Memory B cell (primary cell): ENCODE results near the gene CYP24A1.

Source experiments
- ATAC-seq: fragments of 150-1000 bp; cut with Tn5 transposase; 2 replicates; pipeline ENCODE4 v1.10.0; 2021; ENCODE audit warnings: low read depth, mild to moderate bottlenecking, moderate library complexity
- DNase-seq, 2 donors: peaks; one replicate each; pipeline ENCODE4 v3.0.0; 2022; ENCODE audit warnings: low spot score in 2 of 2
- H3K27ac Mint-ChIP-seq: one replicate; pipeline ENCODE4 v1.8.0; 2022; ENCODE audit warnings: mild to moderate bottlenecking, moderate library complexity, mixed read lengths
- H3K27me3 Mint-ChIP-seq: one replicate; pipeline ENCODE4 v1.8.0; 2022; ENCODE audit warnings: mixed read lengths
- H3K36me3 Mint-ChIP-seq: one replicate; pipeline ENCODE4 v1.8.0; 2022; ENCODE audit warnings: mild to moderate bottlenecking, mixed read lengths
- H3K4me1 Mint-ChIP-seq: one replicate; pipeline ENCODE4 v1.8.0; 2022; ENCODE audit warnings: mixed read lengths
- H3K4me3 Mint-ChIP-seq: one replicate; pipeline ENCODE4 v1.8.0; 2022; ENCODE audit warnings: mild to moderate bottlenecking, moderate library complexity, mixed read lengths
- H3K9me3 Mint-ChIP-seq: one replicate; pipeline ENCODE4 v1.8.0; 2022; ENCODE audit warnings: mixed read lengths

Gene CYP24A1

GRCh38 chr20:54195483-54196472 is 22.0 kb upstream of the CYP24A1 start:
- Mint-ChIP-seq H3K4me1 (peaks cover 12% of the 10 kb centered on the region), H3K9me3 (no peaks in the 10 kb centered on the region), H3K4me3 (peak overlapping the region; percentile 50), H3K27me3 (peaks cover 1% of the 10 kb centered on the region), H3K27ac (peak overlapping the region; percentile 11), H3K36me3 (no peaks in the 10 kb centered on the region)
- DNase-seq (no peak), ATAC-seq (peak; percentile 60)

- H3K27me3 Mint-ChIP-seq: peaks cover 1% of the 10 kb centered on the region
- H3K27ac Mint-ChIP-seq: no peak overlapping the region
- H3K4me3 Mint-ChIP-seq: no peak overlapping the region
- H3K4me1 Mint-ChIP-seq: peaks cover 12% of the 10 kb centered on the region
- ATAC-seq (peak; percentile 62), DNase-seq (no peak)
- H3K9me3 Mint-ChIP-seq: no peaks in the 10 kb centered on the region
- H3K36me3 Mint-ChIP-seq: no peaks in the 10 kb centered on the region
Measured at GRCh38 chr20:54194724-54195438, 21.1 kb upstream of the CYP24A1 start.

GRCh38 chr20:54193817-54194216 is 20.0 kb upstream of the CYP24A1 start:
- Mint-ChIP-seq H3K27ac (no peak overlapping the region), H3K27me3 (peaks cover 1% of the 10 kb centered on the region), H3K4me3 (no peak overlapping the region), H3K36me3 (no peaks in the 10 kb centered on the region), H3K9me3 (no peaks in the 10 kb centered on the region), H3K4me1 (peaks cover 10% of the 10 kb centered on the region)
- DNase-seq: no peak
- ATAC-seq: no peak

DNA sequence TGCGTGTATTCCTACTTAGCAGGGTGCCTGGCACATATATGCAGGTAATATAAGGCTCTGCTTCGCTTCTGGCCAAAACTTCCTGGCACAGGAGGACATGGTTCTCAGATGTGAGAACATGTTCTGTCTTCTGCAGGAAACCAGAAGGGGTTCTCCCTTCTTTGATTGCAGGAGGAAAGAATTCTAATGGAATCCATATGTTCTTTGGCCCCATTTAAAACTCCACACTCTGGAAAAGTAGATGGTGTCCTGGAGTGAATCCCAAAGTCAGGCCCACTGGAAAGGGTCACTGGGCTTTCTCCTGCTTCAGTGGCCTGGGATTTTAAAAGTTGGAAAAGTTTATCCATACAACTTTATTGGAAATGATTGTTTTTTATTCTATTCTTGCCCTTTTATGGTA is 16.4 kb upstream of the CYP24A1 start:
- Mint-ChIP-seq H3K36me3 (no peaks in the 10 kb centered on the region), H3K4me3 (no peak overlapping the region), H3K9me3 (no peaks in the 10 kb centered on the region), H3K27ac (no peak overlapping the region), H3K4me1 (no peaks in the 10 kb centered on the region), H3K27me3 (peaks cover 3% of the 10 kb centered on the region)
- DNase-seq: no peak
- ATAC-seq: no peak

DNA sequence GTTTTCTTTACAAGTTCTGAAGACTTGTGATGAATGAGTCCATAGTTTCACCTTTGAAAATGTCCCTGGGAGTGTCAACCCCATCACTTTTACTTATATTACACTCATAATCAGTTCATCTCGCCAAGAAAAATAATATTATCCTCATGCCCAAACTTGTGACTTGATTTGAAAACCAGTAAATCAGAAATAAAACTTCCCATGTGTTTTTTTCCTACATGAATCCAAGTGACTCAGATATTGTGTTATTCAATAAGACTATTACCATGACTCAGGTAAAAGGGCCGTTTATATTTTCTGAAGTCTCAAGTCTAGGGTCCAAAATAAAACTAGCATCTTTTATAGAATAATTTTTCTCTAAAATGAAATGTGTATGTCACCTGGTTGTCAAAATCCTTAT is 15.8 kb upstream of the CYP24A1 start:
- Mint-ChIP-seq H3K27me3 (peaks cover 7% of the 10 kb centered on the region), H3K36me3 (no peaks in the 10 kb centered on the region), H3K4me3 (no peak overlapping the region), H3K4me1 (no peaks in the 10 kb centered on the region), H3K9me3 (no peaks in the 10 kb centered on the region), H3K27ac (no peak overlapping the region)
- DNase-seq (no peak), ATAC-seq (no peak)

DNA sequence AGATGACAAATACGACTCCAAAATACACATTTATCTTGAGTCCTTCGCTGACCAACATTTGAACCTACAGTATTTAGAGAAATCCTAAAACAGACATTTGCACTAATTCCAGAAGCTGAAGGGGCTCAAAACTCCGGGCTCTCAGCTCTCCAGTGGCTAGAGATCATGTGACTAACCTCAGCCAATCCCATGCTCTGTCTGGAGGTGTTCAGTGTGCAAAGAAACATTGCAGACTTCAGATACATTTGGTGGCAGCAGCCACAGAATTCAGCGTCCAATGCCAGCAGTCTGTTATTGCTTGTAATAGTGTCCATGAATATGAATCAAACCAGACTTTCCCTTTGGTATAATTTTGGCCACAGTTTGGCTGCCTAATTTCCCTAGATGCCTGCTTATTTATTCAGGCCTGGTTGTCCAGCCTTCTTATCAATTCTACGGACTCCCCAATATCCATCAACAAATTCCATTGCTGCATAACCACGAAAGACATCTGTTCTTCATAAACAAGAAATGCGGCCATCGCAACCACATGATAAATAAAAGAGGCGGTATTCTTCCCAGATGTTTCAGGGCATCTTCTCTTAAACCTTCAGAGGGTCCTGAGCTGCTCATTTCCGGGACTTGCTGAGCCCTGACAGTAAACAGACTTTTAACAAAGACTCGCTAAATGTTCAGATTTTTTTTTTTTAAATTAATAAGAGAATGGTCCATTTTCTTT is 14.5 kb upstream of the CYP24A1 start:
- H3K36me3 Mint-ChIP-seq: no peaks in the 10 kb centered on the region
- no peak overlapping the region for H3K4me3 Mint-ChIP-seq
- DNase-seq (no peak), ATAC-seq (no peak)
- peaks cover 7% of the 10 kb centered on the region for H3K27me3 Mint-ChIP-seq
- H3K4me1 Mint-ChIP-seq: no peaks in the 10 kb centered on the region
- no peaks in the 10 kb centered on the region for H3K9me3 Mint-ChIP-seq
- no peak overlapping the region for H3K27ac Mint-ChIP-seq

- Mint-ChIP-seq H3K27me3 (peaks cover 5% of the 10 kb centered on the region), H3K27ac (no peak overlapping the region), H3K4me1 (no peaks in the 10 kb centered on the region), H3K9me3 (no peaks in the 10 kb centered on the region), H3K4me3 (no peak overlapping the region), H3K36me3 (no peaks in the 10 kb centered on the region)
- ATAC-seq (no peak), DNase-seq (no peak)
Measured at GRCh38 chr20:54184904-54185626, 11.3 kb upstream of the CYP24A1 start.

DNA sequence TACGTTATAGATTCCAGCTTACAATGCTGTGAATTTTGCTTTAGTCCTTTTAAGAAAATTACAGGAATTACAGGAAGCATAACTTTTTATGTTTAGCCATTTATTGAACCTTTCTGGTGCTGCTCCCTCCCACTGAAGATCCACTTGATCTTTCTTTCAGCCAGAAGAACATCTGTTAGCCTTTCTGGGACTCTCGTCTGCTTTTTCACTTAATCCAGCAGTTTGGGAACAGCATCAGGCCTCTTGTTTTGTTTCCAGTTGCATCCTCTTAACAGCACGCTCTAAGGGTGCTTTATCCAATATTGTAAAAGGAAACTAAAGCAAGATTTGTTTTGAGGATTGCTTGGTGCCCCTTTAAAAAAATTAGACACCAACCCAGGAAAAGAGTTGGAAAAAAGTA is 10.3 kb upstream of the CYP24A1 start:
- peaks cover 5% of the 10 kb centered on the region for H3K27me3 Mint-ChIP-seq

GRCh38 chr20:54180931-54181330 is 7.1 kb upstream of the CYP24A1 start:
- no peak overlapping the region for H3K4me3 Mint-ChIP-seq
- H3K4me1 Mint-ChIP-seq: no peaks in the 10 kb centered on the region
- ATAC-seq: no peak
- no peak for DNase-seq
- H3K27ac Mint-ChIP-seq: no peak overlapping the region
- peaks cover 11% of the 10 kb centered on the region for H3K27me3 Mint-ChIP-seq
- no peaks in the 10 kb centered on the region for H3K36me3 Mint-ChIP-seq
- H3K9me3 Mint-ChIP-seq: no peaks in the 10 kb centered on the region

More for the DNA sequence above, 10.3 kb upstream of the CYP24A1 start:
- Mint-ChIP-seq H3K9me3 (no peaks in the 10 kb centered on the region), H3K4me3 (no peak overlapping the region), H3K27ac (no peak overlapping the region), H3K36me3 (no peaks in the 10 kb centered on the region), H3K4me1 (no peaks in the 10 kb centered on the region)
- ATAC-seq (no peak), DNase-seq (no peak)

DNA sequence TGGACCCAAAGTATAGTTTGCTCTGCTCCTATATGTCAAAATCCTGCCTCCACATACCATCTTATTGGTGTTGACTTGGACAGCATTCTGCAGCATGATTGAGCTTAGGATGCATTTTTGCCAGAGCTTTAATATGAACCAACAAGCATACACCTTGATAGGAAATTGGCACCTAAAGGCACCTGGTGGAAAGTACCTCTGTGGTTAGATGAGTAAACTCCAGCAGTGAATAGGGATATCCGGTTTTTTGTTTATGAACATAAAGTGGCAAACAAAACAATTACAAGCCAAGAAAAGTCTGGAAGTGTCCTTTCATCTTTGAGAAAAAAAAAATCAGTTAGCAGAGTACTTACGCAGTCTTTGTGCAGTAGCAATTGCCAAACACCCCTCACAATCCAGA is 6.2 kb upstream of the CYP24A1 start:
- DNase-seq: no peak
- Mint-ChIP-seq H3K9me3 (no peaks in the 10 kb centered on the region), H3K27ac (no peak overlapping the region), H3K4me1 (no peaks in the 10 kb centered on the region), H3K36me3 (no peaks in the 10 kb centered on the region), H3K27me3 (peaks cover 9% of the 10 kb centered on the region), H3K4me3 (no peak overlapping the region)
- ATAC-seq: peak; percentile 31

DNA sequence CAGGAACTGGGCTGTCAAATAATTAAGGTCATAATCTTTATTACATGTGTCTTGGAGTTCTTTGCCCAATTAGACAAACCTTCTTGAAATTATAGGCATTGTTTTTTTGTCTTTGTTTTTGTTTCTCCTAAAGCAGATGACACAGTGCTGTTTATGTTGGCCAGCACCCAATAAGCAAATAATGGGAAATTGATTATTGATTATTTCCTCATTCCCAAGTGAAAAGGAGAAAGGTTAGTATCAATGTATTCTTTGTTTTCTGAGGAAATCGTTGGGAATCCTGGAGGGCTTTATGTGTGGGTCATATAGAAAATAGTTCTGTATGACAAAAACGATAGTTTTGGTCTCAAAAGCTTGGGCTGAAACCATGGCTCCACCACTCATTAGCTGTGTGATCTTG is 4.5 kb upstream of the CYP24A1 start:
- DNase-seq: no peak
- H3K9me3 Mint-ChIP-seq: no peaks in the 10 kb centered on the region
- H3K27ac Mint-ChIP-seq: no peak overlapping the region
- peaks cover 3% of the 10 kb centered on the region for H3K4me1 Mint-ChIP-seq
- H3K36me3 Mint-ChIP-seq: no peaks in the 10 kb centered on the region
- no peak overlapping the region for H3K4me3 Mint-ChIP-seq
- no peak for ATAC-seq
- peaks cover 18% of the 10 kb centered on the region for H3K27me3 Mint-ChIP-seq

GRCh38 chr20:54177378-54177777 is 3.6 kb upstream of the CYP24A1 start:
- ATAC-seq (no peak), DNase-seq (no peak)
- H3K27ac Mint-ChIP-seq: no peak overlapping the region
- H3K4me1 Mint-ChIP-seq: peaks cover 7% of the 10 kb centered on the region
- no peaks in the 10 kb centered on the region for H3K36me3 Mint-ChIP-seq
- H3K27me3 Mint-ChIP-seq: peaks cover 24% of the 10 kb centered on the region
- H3K9me3 Mint-ChIP-seq: no peaks in the 10 kb centered on the region
- H3K4me3 Mint-ChIP-seq: no peak overlapping the region

DNA sequence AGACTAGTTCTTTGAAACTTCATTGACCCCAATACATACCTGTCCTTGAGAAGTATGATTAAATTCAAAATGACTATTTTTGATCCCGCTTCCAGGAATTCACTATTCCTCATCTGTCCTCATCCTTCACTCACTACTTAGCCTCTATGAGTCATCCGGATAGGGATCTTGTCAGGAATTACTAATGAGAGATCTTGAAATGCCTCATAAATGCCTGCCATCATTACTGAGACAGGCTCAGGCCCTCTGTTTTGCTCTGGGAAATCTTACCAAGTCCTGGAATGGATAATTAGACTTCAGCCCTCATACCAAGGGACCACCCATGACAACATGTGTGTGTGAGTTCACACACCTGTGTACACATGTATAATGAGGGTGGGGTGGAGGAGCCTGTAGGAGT is 2.8 kb upstream of the CYP24A1 start:
- DNase-seq (no peak), ATAC-seq (no peak)
- Mint-ChIP-seq H3K27ac (no peak overlapping the region), H3K36me3 (no peaks in the 10 kb centered on the region), H3K4me1 (peaks cover 7% of the 10 kb centered on the region), H3K9me3 (no peaks in the 10 kb centered on the region), H3K4me3 (no peak overlapping the region), H3K27me3 (peaks cover 28% of the 10 kb centered on the region)
